HG02852 (cell line): Measurements from ENCODE around the gene HECTD1.
"Not testable (repeated sequence)": the region's sequence is repeated elsewhere in the genome, so short reads cannot be mapped to it uniquely, and the experiment has no call there.

ENCODE experiments used
- ATAC-seq: cut with Tn5 transposase; IDR thresholded peaks from one replicate; pipeline ENCODE4 v1.9.1; 2021; ENCODE audit warnings: mild to moderate bottlenecking, moderate library complexity; ENCODE audit not compliant: unreplicated experiment

The HECTD1 gene

DNA sequence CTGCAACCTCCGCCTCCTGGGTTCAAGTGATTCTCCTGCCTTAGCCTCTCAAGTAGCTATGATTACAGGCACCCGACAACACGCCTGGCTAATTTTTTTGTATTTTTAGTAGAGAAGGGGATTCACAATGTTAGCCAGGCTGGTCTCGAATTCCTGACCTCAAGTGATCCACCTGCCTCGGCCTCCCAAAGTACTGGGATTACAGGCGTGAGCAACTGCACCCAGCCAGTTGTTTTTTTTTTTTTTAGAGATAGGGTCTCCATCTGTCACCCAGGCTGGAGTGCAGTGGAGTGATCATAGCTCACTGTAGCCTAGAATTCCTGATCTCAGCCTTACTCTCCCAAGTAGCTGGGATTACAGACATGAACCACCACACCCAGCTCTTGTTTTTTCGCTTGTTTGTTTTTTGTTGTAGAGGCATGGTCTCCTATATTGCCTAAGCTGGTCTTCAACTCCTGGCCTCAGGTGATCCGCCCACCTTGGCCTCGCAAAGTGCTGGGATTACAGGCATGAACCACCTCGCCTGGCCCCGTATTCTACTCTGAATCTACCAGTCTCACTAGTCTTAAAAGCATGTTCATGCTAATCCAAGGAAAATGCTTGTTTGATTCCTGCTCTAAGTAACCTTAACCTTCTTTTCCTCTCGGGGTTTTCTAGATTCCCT lies 149.8 kb downstream of the HECTD1 start:
- no peak for ATAC-seq

GRCh38 chr14:31057035-31057434 lies 150.6 kb downstream of the HECTD1 start:
- no peak for ATAC-seq

DNA sequence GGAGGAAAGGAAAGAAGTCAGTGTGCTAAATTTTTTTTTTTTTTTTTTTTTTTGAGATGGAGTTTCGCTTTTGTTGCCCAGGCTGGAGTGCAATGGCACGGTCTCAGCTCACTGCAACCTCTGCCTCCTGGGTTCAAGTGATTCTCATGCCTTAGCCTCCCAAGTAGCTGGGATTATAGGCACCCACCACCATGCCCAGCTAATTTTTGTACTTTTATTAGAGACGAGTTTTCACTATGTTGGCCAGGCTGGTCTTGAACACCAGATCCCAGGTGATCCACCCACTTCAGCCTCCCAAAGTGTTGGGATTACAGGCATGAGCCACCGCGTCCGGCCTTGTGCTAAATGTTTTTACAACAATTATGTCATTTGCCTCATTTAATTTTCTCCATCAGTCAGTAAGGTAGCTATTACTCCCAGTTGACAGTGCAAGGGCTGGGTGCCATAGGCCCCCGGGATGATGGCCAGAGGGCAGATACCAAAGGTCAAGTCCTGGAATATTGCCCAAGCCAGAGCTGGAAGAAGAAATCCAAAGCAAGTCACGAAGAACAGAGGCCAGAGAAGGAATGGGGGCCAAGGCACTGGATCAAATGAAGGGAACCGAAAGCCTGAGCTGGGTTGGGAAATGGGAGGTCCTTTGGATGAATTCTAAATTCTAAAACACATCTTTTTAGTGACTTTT lies 154.5 kb downstream of the HECTD1 start:
- ATAC-seq = not testable (repeated sequence)

DNA sequence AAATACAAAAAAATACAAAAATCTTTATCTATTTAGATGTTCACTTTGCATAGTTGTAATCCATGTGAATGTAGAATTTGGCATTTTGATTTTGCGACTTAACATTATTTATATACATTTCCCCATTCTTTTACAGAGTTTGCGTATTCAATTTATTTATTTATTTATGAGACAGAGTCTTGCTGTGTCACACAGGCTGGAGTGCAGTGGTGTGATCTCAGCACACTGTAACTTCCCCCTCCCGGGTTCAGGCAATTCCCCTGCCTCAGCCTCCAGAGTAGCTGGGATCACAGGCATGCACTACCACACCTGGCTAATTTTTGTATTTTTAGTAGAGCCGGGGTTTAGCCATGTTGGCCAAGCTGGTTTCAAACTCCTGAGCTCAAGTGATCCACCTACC lies 156.1 kb downstream of the HECTD1 start:
- no peak for ATAC-seq

DNA sequence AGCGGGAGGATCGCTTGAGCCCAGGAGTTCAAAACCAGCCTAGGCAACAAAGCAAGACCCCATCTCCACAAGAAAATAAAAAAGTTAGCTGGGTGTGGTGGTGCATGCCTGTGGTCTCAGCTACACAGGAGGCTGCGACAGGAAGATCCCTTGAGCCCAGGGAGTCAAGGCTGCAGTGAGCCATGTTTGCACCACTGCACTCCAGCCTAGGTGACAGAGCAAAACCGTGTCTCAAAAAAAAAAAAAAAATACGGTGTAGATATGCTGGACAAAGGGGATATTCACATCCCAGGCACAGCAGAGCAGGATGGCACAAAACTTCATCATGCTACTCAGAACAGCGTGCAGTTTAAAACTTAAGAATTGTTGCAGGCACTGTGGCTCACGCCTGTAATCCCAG lies 156.6 kb downstream of the HECTD1 start:
- ATAC-seq = no peak
